ENCODE results near the gene DBN1. TPM values are rescaled to one million over a fixed set of nuclear protein-coding genes. Genes with fewer than 3 reads are reported as not detected.
A peak's percentile ranks its signal among the peaks of the same experiment; 100 is the strongest.

The DBN1 gene
- total and polyA plus RNA-seq, 2 experiments from 2014 or later = 106 to 290 TPM

DNA sequence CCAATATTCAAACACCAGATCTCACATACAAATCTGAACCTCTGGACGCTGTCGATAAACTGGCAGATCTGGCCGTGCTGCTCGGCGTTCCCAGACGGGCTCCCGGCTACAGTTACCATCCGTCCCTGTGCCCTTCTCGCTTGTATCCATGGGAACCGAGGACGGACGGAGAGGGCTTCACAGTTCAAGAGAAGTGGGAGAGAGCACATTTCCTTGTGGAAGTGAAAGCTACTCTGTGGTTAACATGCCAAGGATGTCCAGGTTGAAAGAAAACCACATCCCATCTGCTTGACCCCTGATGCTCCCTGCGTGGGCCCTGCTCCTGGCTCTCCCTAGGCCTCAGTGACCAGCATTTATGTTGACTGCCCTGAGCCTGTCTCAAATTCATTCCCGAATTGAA, 6.3 kb upstream of the DBN1 start (continued):
- TF ChIP-seq ZNF462 (CRISPR knock-in tag; IDR thresholded peaks at IDR 0.05) (no peak), POLR2AphosphoS5 (IDR thresholded peaks at IDR 0.05; ENCODE audit: low read depth) (no peak), NANOG (IDR thresholded peaks at IDR 0.05; ENCODE audit: borderline replicate concordance) (no peak), CREB1 (CRISPR knock-in tag; IDR thresholded peaks at IDR 0.05; ENCODE audit: low read depth) (no peak), EZH2 (IDR thresholded peaks at IDR 0.05; ENCODE audit: low read depth, unreplicated experiment) (no peak), ZNF331 (CRISPR knock-in tag; IDR thresholded peaks at IDR 0.05; ENCODE audit: low read depth) (no peak)

- H3K27ac Mint-ChIP-seq = peak overlapping the region; percentile 86; the same call in 1 of the 2 replicates
- H3K4me1 Mint-ChIP-seq = peaks cover 36% of the 10 kb centered on the region
- H3K36me3 ChIP-seq (ENCODE audit: insufficient read depth) = no peaks in the 10 kb centered on the region
- no peaks in the 10 kb centered on the region for H3K9me3 Mint-ChIP-seq
- H3K27me3 ChIP-seq (ENCODE audit: insufficient read depth) = no peaks in the 10 kb centered on the region
- no peak overlapping the region; the same call in 2 of the 3 replicates for H3K4me3 Mint-ChIP-seq
- H3K27me3 Mint-ChIP-seq (ENCODE audit: insufficient read depth, low read depth, poor library complexity) = peaks cover 24% of the 10 kb centered on the region
- no peaks in the 10 kb centered on the region; the same call in 1 of the 2 replicates for H4K20me1 ChIP-seq (replicated peaks; ENCODE audit: insufficient read depth)
- H3K36me3 Mint-ChIP-seq (ENCODE audit: low read depth) = peaks cover 25% of the 10 kb centered on the region
- no peak for DNase-seq (ENCODE audit: low spot score)
- peaks cover 18% of the 10 kb centered on the region for H3F3A ChIP-seq (replicated peaks; ENCODE audit: low read depth)
- no peaks in the 10 kb centered on the region for H3K79me2 ChIP-seq (replicated peaks; ENCODE audit: insufficient read depth)
- H3K4me3 ChIP-seq = no peak overlapping the region
- H3K4me1 ChIP-seq (ENCODE audit: insufficient read depth) = peaks cover 19% of the 10 kb centered on the region
- H3K4me2 ChIP-seq = no peak overlapping the region
- no peaks in the 10 kb centered on the region for H3K9me2 ChIP-seq (ENCODE audit: insufficient read depth)
- ATAC-seq = no peak
- 0 out of 2 replicates have a peak overlapping the region, but pooled peaks have one; percentile 26 for H3K27ac ChIP-seq (ENCODE audit: low read depth)
- no peak overlapping the region for H2AFZ ChIP-seq
- TF ChIP-seq, protein P1, sequence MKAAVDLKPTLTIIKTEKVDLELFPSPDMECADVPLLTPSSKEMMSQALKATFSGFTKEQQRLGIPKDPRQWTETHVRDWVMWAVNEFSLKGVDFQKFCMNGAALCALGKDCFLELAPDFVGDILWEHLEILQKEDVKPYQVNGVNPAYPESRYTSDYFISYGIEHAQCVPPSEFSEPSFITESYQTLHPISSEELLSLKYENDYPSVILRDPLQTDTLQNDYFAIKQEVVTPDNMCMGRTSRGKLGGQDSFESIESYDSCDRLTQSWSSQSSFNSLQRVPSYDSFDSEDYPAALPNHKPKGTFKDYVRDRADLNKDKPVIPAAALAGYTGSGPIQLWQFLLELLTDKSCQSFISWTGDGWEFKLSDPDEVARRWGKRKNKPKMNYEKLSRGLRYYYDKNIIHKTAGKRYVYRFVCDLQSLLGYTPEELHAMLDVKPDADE (IDR thresholded peaks at IDR 0.05) = no peak
- TF ChIP-seq, protein P2, sequence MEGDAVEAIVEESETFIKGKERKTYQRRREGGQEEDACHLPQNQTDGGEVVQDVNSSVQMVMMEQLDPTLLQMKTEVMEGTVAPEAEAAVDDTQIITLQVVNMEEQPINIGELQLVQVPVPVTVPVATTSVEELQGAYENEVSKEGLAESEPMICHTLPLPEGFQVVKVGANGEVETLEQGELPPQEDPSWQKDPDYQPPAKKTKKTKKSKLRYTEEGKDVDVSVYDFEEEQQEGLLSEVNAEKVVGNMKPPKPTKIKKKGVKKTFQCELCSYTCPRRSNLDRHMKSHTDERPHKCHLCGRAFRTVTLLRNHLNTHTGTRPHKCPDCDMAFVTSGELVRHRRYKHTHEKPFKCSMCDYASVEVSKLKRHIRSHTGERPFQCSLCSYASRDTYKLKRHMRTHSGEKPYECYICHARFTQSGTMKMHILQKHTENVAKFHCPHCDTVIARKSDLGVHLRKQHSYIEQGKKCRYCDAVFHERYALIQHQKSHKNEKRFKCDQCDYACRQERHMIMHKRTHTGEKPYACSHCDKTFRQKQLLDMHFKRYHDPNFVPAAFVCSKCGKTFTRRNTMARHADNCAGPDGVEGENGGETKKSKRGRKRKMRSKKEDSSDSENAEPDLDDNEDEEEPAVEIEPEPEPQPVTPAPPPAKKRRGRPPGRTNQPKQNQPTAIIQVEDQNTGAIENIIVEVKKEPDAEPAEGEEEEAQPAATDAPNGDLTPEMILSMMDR (conservative IDR thresholded peaks at IDR 0.05; ENCODE audit: low read depth in 2 of 2) = no peak
Observed at GRCh38 chr5:177478711-177479646, 5.5 kb upstream of the DBN1 start.
